Measurements from ENCODE around the gene IL17A. TPM values are rescaled to one million over a fixed set of nuclear protein-coding genes. Genes with fewer than 3 reads are reported as not detected.
"Not testable (repeated sequence)": the region's sequence is repeated elsewhere in the genome, so short reads cannot be mapped to it uniquely, and the experiment has no call there.

Gene IL17A
- total RNA-seq, 1 donor from 2014 or later, result not detected

- no peak for ATAC-seq
- DNase-seq, result no peak
These were observed 23.0 kb upstream of the IL17A start for GRCh38 chr6:52162940-52163908.

GRCh38 chr6:52164319-52165094 is 21.7 kb upstream of the IL17A start:
- DNase-seq (no peak), ATAC-seq (no peak)
- intact Hi-C loops (cut with micrococcal nuclease), result no loop called here

More at GRCh38 chr6:52162940-52163908, 23.0 kb upstream of the IL17A start:
- intact Hi-C loops (cut with micrococcal nuclease), result no loop called here

- ATAC-seq (no peak), DNase-seq (no peak)
- intact Hi-C loops (cut with micrococcal nuclease), result no loop called here
These were observed 18.9 kb upstream of the IL17A start for GRCh38 chr6:52167267-52167666.

- DNase-seq; ATAC-seq; intact Hi-C loops (cut with micrococcal nuclease): not testable (repeated sequence)
These were observed 17.8 kb upstream of the IL17A start for GRCh38 chr6:52168351-52168750.

GRCh38 chr6:52174118-52174517 is 12.1 kb upstream of the IL17A start:
- intact Hi-C loops (cut with micrococcal nuclease), result no loop called here
- ATAC-seq, result no peak
- DNase-seq, result no peak

- intact Hi-C loops (cut with micrococcal nuclease), result no loop called here
- DNase-seq (no peak), ATAC-seq (no peak)
These were observed 9.6 kb upstream of the IL17A start for GRCh38 chr6:52176550-52176949.

- DNase-seq, result no peak
- ATAC-seq, result no peak
- intact Hi-C loops (cut with micrococcal nuclease), result no loop called here
These were observed 8.2 kb upstream of the IL17A start for GRCh38 chr6:52177961-52178360.

GRCh38 chr6:52180787-52181558 is 5.2 kb upstream of the IL17A start:
- DNase-seq, result no peak
- intact Hi-C loops (cut with micrococcal nuclease), result no loop called here
- ATAC-seq, result no peak

GRCh38 chr6:52183131-52183713 is 3.0 kb upstream of the IL17A start:
- intact Hi-C loops (cut with micrococcal nuclease), result no loop called here
- ATAC-seq (no peak), DNase-seq (no peak)

GRCh38 chr6:52186480-52186879 is 305 bp downstream of the IL17A start:
- intact Hi-C loops (cut with micrococcal nuclease), result no loop called here
- ATAC-seq (no peak), DNase-seq (no peak)

- ATAC-seq (no peak), DNase-seq (no peak)
- intact Hi-C loops (cut with micrococcal nuclease), result no loop called here
These were observed 923 bp downstream of the IL17A start for GRCh38 chr6:52187098-52187497.

GRCh38 chr6:52189974-52190373 is 3.8 kb downstream of the IL17A start:
- DNase-seq (no peak), ATAC-seq (no peak)
- intact Hi-C loops (cut with micrococcal nuclease), result no loop called here

GRCh38 chr6:52190409-52190808 is 4.2 kb downstream of the IL17A start:
- intact Hi-C loops (cut with micrococcal nuclease), result no loop called here
- ATAC-seq, result no peak
- no peak for DNase-seq

- ATAC-seq (no peak), DNase-seq (no peak)
- intact Hi-C loops (cut with micrococcal nuclease), result no loop called here
These were observed 5.6 kb downstream of the IL17A start for GRCh38 chr6:52191824-52192223.

- DNase-seq (no peak), ATAC-seq (no peak)
- intact Hi-C loops (cut with micrococcal nuclease), result no loop called here
These were observed 9.7 kb downstream of the IL17A start for GRCh38 chr6:52195886-52196285.

- ATAC-seq; DNase-seq; intact Hi-C loops (cut with micrococcal nuclease): not testable (repeated sequence)
These were observed 13.9 kb downstream of the IL17A start for GRCh38 chr6:52200088-52200487.

- intact Hi-C loops (cut with micrococcal nuclease), result no loop called here
- DNase-seq, result no peak
These were observed 14.9 kb downstream of the IL17A start for GRCh38 chr6:52201046-52201445.

GRCh38 chr6:52201493-52201892 is 15.3 kb downstream of the IL17A start:
- intact Hi-C loops (cut with micrococcal nuclease), result no loop called here
- DNase-seq (no peak), ATAC-seq (no peak)

More at GRCh38 chr6:52201046-52201445, 14.9 kb downstream of the IL17A start:
- no peak for ATAC-seq

GRCh38 chr6:52207066-52207465 is 20.9 kb downstream of the IL17A start:
- no peak for ATAC-seq
- intact Hi-C loops (cut with micrococcal nuclease), result no loop called here
- DNase-seq, result no peak

All from left ventricle myocardium superior (tissue), 1 donor.